SK-N-SH (cell line): Measurements from ENCODE around the gene HMMR.

Experiments used
- POLR2AphosphoS5 ChIP-seq: IDR thresholded peaks from 2 replicates; pipeline ENCODE4 v1.6.1; 2012; ENCODE audit warnings: low read depth, low read length
- RAD21 ChIP-seq: IDR thresholded peaks from 2 replicates; pipeline ENCODE4 v1.6.1; 2012; ENCODE audit warnings: mild to moderate bottlenecking, low read length
- SMC3 ChIP-seq: IDR thresholded peaks from 2 replicates; pipeline ENCODE4 v1.6.1; 2012; ENCODE audit warnings: low read depth, low read length, improper control_type of control experiment
- ZBTB33 ChIP-seq: IDR thresholded peaks from 2 replicates; pipeline ENCODE4 v1.4.0; 2012; ENCODE audit warnings: low read depth, borderline replicate concordance
- TF ChIP-seq, protein P1 (sequence below): fragments of 200-600 bp; sonication (generic); IDR thresholded peaks from 2 replicates; pipeline ENCODE4 v1.6.1; 2017; ENCODE audit warnings: antibody characterized with exemption, mild to moderate bottlenecking, moderate library complexity

- TF ChIP-seq, protein P1, sequence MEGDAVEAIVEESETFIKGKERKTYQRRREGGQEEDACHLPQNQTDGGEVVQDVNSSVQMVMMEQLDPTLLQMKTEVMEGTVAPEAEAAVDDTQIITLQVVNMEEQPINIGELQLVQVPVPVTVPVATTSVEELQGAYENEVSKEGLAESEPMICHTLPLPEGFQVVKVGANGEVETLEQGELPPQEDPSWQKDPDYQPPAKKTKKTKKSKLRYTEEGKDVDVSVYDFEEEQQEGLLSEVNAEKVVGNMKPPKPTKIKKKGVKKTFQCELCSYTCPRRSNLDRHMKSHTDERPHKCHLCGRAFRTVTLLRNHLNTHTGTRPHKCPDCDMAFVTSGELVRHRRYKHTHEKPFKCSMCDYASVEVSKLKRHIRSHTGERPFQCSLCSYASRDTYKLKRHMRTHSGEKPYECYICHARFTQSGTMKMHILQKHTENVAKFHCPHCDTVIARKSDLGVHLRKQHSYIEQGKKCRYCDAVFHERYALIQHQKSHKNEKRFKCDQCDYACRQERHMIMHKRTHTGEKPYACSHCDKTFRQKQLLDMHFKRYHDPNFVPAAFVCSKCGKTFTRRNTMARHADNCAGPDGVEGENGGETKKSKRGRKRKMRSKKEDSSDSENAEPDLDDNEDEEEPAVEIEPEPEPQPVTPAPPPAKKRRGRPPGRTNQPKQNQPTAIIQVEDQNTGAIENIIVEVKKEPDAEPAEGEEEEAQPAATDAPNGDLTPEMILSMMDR, result no peak
- TF ChIP-seq SMC3 (no peak), POLR2AphosphoS5 (no peak), RAD21 (no peak), ZBTB33 (no peak)
These were observed 72.8 kb downstream of the HMMR start for GRCh38 chr5:163533223-163533622.
